H1 (cell line): ENCODE results near the gene BRMS1. TPM values are rescaled to one million over a fixed set of nuclear protein-coding genes. Genes with fewer than 3 reads are reported as not detected.
A peak's percentile ranks its signal among the peaks of the same experiment; 100 is the strongest.

Source experiments
- CTCF ChIA-PET: fragments of 300-600 bp; sonication (Branson Sonifier 250); formaldehyde crosslinking; loops from one replicate; lab custom pipeline; 2021; ENCODE audit not compliant: partially characterized antibody; lab: Charles Lee
- POLR2A ChIA-PET: fragments of 300-600 bp; sonication (Branson Sonifier 250); formaldehyde crosslinking; loops from one replicate; lab custom pipeline; 2021; ENCODE audit warnings: inconsistent platforms; ENCODE audit not compliant: partially characterized antibody; lab: Charles Lee
- DNase-seq, 2 experiments: peaks; one replicate each; pipeline versions ENCODE4 v3.0.0 to v3.0.0-alpha.2; 2010 to 2022; ENCODE audit warnings: low spot score in 2 of 2, low read depth in 1 of 2, mixed read lengths in 1 of 2
- FAIRE-seq: peaks from 2 replicates; lab custom pipeline; 2011; peaks lifted over from hg19 to GRCh38; lab: Jason Lieb, UNC
- H2AFZ ChIP-seq: 2 replicates; pipeline ENCODE4 v1.8.1; 2012; ENCODE audit warnings: low read length, inconsistent platforms
- H2AK5ac ChIP-seq: 2 replicates; pipeline ENCODE4 v1.6.1; 2013; ENCODE audit warnings: low read depth, low read length
- H2BK120ac ChIP-seq: replicated peaks from 2 replicates; pipeline ENCODE3; 2013; ENCODE audit warnings: low read depth, low read length, inconsistent platforms
- H2BK12ac ChIP-seq: 2 replicates; pipeline ENCODE4 v1.6.1; 2013; ENCODE audit warnings: low read depth, low read length
- H2BK15ac ChIP-seq: 2 replicates; pipeline ENCODE4 v1.6.1; 2013; ENCODE audit warnings: low read length
- H2BK20ac ChIP-seq: 2 replicates; pipeline ENCODE4 v1.6.1; 2013; ENCODE audit warnings: low read length
- H2BK5ac ChIP-seq: 2 replicates; pipeline ENCODE4 v1.6.1; 2013; ENCODE audit warnings: low read depth, low read length
- H3K14ac ChIP-seq: 2 replicates; pipeline ENCODE4 v1.6.1; 2013; ENCODE audit warnings: inconsistent platforms; ENCODE audit not compliant: insufficient read length
- H3K18ac ChIP-seq: 2 replicates; pipeline ENCODE4 v1.6.1; 2013; ENCODE audit warnings: low read length; ENCODE audit errors: extremely low read depth
- H3K23ac ChIP-seq: 2 replicates; pipeline ENCODE4 v1.6.1; 2013; ENCODE audit warnings: inconsistent platforms; ENCODE audit not compliant: insufficient read length
- H3K23me2 ChIP-seq: 2 replicates; pipeline ENCODE4 v1.6.1; 2013; ENCODE audit warnings: low read depth, low read length
- H3K27ac ChIP-seq: 2 replicates; pipeline ENCODE4 v1.6.1; 2011; ENCODE audit warnings: low read depth, low read length, inconsistent platforms
- H3K27me3 ChIP-seq, 4 experiments: replicated peaks in 1 of 4; 1 replicate in 1 of 4; 2 replicates in 3 of 4; pipeline versions ENCODE4 v1.6.1 to v1.8.1; 2011 to 2013; ENCODE audit warnings: low read length in 3 of 4, mild to moderate bottlenecking in 3 of 4, inconsistent platforms in 2 of 4, mixed read lengths in 2 of 4, moderate library complexity in 1 of 4; ENCODE audit not compliant: control insufficient read depth in 3 of 4, insufficient read depth in 3 of 4; ENCODE audit errors: extremely low read depth in 1 of 4
- H3K36me3 ChIP-seq, 4 experiments: 2 replicates each; pipeline versions ENCODE4 v1.6.1 to v1.8.1; 2011 to 2013; ENCODE audit warnings: mild to moderate bottlenecking in 4 of 4, low read length in 3 of 4, moderate library complexity in 2 of 4, control low read depth in 1 of 4, inconsistent platforms in 1 of 4; ENCODE audit not compliant: insufficient read depth in 4 of 4, control insufficient read depth in 2 of 4
- H3K4ac ChIP-seq: replicated peaks from 2 replicates; pipeline ENCODE3; 2013; ENCODE audit warnings: low read length, low read depth, mixed read lengths, inconsistent platforms; ENCODE audit not compliant: insufficient read length
- H3K4me1 ChIP-seq, 4 experiments: replicated peaks in 1 of 4; 1 replicate in 1 of 4; 2 replicates in 3 of 4; pipeline versions ENCODE4 v1.6.1 to v1.8.1; 2011 to 2013; ENCODE audit warnings: low read length in 3 of 4, inconsistent platforms in 2 of 4, mixed read lengths in 1 of 4; ENCODE audit not compliant: insufficient read depth in 4 of 4, control insufficient read depth in 3 of 4
- H3K4me2 ChIP-seq, 2 experiments: 2 replicates each; pipeline versions ENCODE4 v1.6.1 to v1.8.1; 2011 to 2013; ENCODE audit warnings: low read depth in 2 of 2, low read length in 2 of 2, control low read depth in 1 of 2, inconsistent platforms in 1 of 2, mild to moderate bottlenecking in 1 of 2; ENCODE audit not compliant: insufficient read depth in 1 of 2
- H3K4me3 ChIP-seq, 4 experiments: fragments of 200-600, 300-600 bp in 1 of 4; sonication (generic), shearing (Covaris generic), sonication (Bioruptor Twin) in 1 of 4; 2 replicates each; pipeline versions ENCODE4 v1.5.1 to v1.8.1; 2011 to 2016; ENCODE audit warnings: low read length in 4 of 4, low read depth in 3 of 4, control low read depth in 2 of 4, inconsistent platforms in 2 of 4, mild to moderate bottlenecking in 2 of 4, mixed read lengths in 1 of 4, moderate library complexity in 1 of 4; ENCODE audit not compliant: insufficient read depth in 2 of 4; ENCODE audit errors: extremely low read depth in 1 of 4
- H3K56ac ChIP-seq: replicated peaks from 2 replicates; pipeline ENCODE3; 2013; ENCODE audit warnings: low read depth, mild to moderate bottlenecking, mixed read lengths, low read length, inconsistent platforms; ENCODE audit not compliant: insufficient read length
- H3K79me1 ChIP-seq: 2 replicates; pipeline ENCODE4 v1.6.1; 2013; ENCODE audit warnings: low read depth, low read length, control low read depth
- H3K79me2 ChIP-seq, 2 experiments: 2 replicates each; pipeline versions ENCODE4 v1.6.1 to v1.8.1; 2012 to 2013; ENCODE audit warnings: low read length in 2 of 2, mild to moderate bottlenecking in 2 of 2, inconsistent platforms in 1 of 2; ENCODE audit not compliant: insufficient read depth in 2 of 2, control insufficient read depth in 1 of 2
- H3K9ac ChIP-seq, 4 experiments: replicated peaks in 1 of 4; 1 replicate in 1 of 4; 2 replicates in 3 of 4; pipeline versions ENCODE4 v1.6.1 to v1.8.1; 2011 to 2013; ENCODE audit warnings: low read depth in 3 of 4, low read length in 3 of 4, control low read depth in 2 of 4, mild to moderate bottlenecking in 2 of 4, moderate library complexity in 2 of 4, inconsistent platforms in 1 of 4; ENCODE audit errors: extremely low read depth in 1 of 4
- H3K9me3 ChIP-seq, 2 experiments: 2 replicates each; pipeline versions ENCODE4 v1.6.1 to v1.8.1; 2012 to 2013; ENCODE audit warnings: mild to moderate bottlenecking in 2 of 2, moderate library complexity in 2 of 2, control low read depth in 1 of 2, inconsistent platforms in 1 of 2, low read depth in 1 of 2, low read length in 1 of 2, mixed read lengths in 1 of 2; ENCODE audit not compliant: insufficient read depth in 2 of 2
- H4K20me1 ChIP-seq, 2 experiments: replicated peaks in 1 of 2; 2 replicates each; pipeline versions ENCODE3 to v1.8.1; 2011 to 2013; ENCODE audit warnings: inconsistent platforms in 2 of 2, low read length in 2 of 2, mild to moderate bottlenecking in 1 of 2; ENCODE audit not compliant: insufficient read depth in 2 of 2, control insufficient read depth in 1 of 2
- H4K5ac ChIP-seq: 2 replicates; pipeline ENCODE4 v1.6.1; 2013; ENCODE audit warnings: low read length, low read depth, mixed read lengths, inconsistent platforms; ENCODE audit not compliant: insufficient read length
- H4K8ac ChIP-seq: 2 replicates; pipeline ENCODE4 v1.8.0; 2013; ENCODE audit warnings: mild to moderate bottlenecking, moderate library complexity, low read length, inconsistent platforms; ENCODE audit not compliant: insufficient read depth; ENCODE audit errors: extremely low read depth
- H4K91ac ChIP-seq: replicated peaks from 2 replicates; pipeline ENCODE3; 2013; ENCODE audit warnings: low read length, mixed read lengths, inconsistent platforms; ENCODE audit not compliant: insufficient read length
- NRF1 ChIP-seq: IDR thresholded peaks from 2 replicates; pipeline ENCODE4 v1.6.1; 2011; ENCODE audit warnings: mild to moderate bottlenecking, low read depth, low read length, improper control_type of control experiment
- POLR2AphosphoS5 ChIP-seq: IDR thresholded peaks from 2 replicates; pipeline ENCODE4 v1.6.1; 2011; ENCODE audit warnings: low read depth, low read length
- SIN3A ChIP-seq, 2 experiments: IDR thresholded peaks in 1 of 2; conservative IDR thresholded peaks in 1 of 2; 2 replicates each; pipeline ENCODE4 v1.6.1; 2011 to 2012; ENCODE audit warnings: low read length in 2 of 2, improper control_type of control experiment in 1 of 2, low read depth in 1 of 2, mild to moderate bottlenecking in 1 of 2
- SIX5 ChIP-seq: IDR thresholded peaks from 2 replicates; pipeline ENCODE4 v1.6.1; 2011; ENCODE audit warnings: mild to moderate bottlenecking, low read depth, low read length
- SP1 ChIP-seq: IDR thresholded peaks from 2 replicates; pipeline ENCODE4 v1.6.1; 2011; ENCODE audit warnings: low read depth, low read length
- SP4 ChIP-seq: IDR thresholded peaks from 2 replicates; pipeline ENCODE4 v1.6.1; 2012; ENCODE audit warnings: low read length, inconsistent platforms
- SRF ChIP-seq: IDR thresholded peaks from 2 replicates; pipeline ENCODE4 v1.6.1; 2011; ENCODE audit warnings: mild to moderate bottlenecking, low read depth, low read length, moderate library complexity
- TAF7 ChIP-seq: optimal IDR thresholded peaks from 2 replicates; pipeline ENCODE3; 2011; ENCODE audit warnings: low read depth, mild to moderate bottlenecking, inconsistent platforms, low read length, moderate library complexity, borderline replicate concordance
- TCF12 ChIP-seq: IDR thresholded peaks from 2 replicates; pipeline ENCODE4 v1.6.1; 2011; ENCODE audit warnings: low read depth, mild to moderate bottlenecking, low read length
- WGBS, 2 experiments: shearing (Covaris generic) in 1 of 2; methylation state at CpG; one replicate each; pipeline versions ENCODE4 v1.1.6 to v1.1.7; 2013 to 2015; ENCODE audit warnings: low lambda C conversion rate in 2 of 2, mixed read lengths in 2 of 2, inconsistent platforms in 1 of 2, low coverage in 1 of 2, missing lambda C conversion rate in 1 of 2; ENCODE audit not compliant: insufficient replicate concordance in 2 of 2, insufficient coverage in 1 of 2, insufficient read length in 1 of 2; ENCODE audit errors: extremely low coverage in 1 of 2, missing lambda C conversion rate in 1 of 2; 5-methylcytosine and 5-hydroxymethylcytosine counted together
- polyA plus RNA-seq, 7 experiments: library from polyadenylated mRNA; depleted of rRNA in 3 of 7; stranded (reverse) in 5 of 7; unstranded in 2 of 7; fragments of >200 nt in 5 of 7; fragments of 200-250 nt in 2 of 7; gene quantifications; 1 replicate in 5 of 7; 2 replicates in 1 of 7; 4 replicates in 1 of 7; pipeline versions ENCODE4 v1.2.1 to v1.2.3, GENCODE V29; 2011 to 2013; ENCODE audit warnings: missing spikeins in 2 of 7, mixed read lengths in 2 of 7
- total RNA-seq: library from RNA; stranded (reverse); fragmentation: NEBNext Ultra II Directional; extraction: Animal tissue kit (Norgen Biotek cat#: 25700); gene quantifications from 2 replicates; pipeline ENCODE4 v1.2.1, GENCODE V29; 2021
- TF ChIP-seq, protein P1 (sequence below): IDR thresholded peaks from 2 replicates; pipeline ENCODE4 v1.6.1; 2011; ENCODE audit warnings: low read depth, mild to moderate bottlenecking, low read length; ENCODE audit not compliant: insufficient read depth

BRMS1 gene
- total and polyA plus RNA-seq, 2 of the 8 experiments (the other 6 are each of a cell fraction or from before 2014, with no cell fraction given) = 39.2 to 46.1 TPM

DNA sequence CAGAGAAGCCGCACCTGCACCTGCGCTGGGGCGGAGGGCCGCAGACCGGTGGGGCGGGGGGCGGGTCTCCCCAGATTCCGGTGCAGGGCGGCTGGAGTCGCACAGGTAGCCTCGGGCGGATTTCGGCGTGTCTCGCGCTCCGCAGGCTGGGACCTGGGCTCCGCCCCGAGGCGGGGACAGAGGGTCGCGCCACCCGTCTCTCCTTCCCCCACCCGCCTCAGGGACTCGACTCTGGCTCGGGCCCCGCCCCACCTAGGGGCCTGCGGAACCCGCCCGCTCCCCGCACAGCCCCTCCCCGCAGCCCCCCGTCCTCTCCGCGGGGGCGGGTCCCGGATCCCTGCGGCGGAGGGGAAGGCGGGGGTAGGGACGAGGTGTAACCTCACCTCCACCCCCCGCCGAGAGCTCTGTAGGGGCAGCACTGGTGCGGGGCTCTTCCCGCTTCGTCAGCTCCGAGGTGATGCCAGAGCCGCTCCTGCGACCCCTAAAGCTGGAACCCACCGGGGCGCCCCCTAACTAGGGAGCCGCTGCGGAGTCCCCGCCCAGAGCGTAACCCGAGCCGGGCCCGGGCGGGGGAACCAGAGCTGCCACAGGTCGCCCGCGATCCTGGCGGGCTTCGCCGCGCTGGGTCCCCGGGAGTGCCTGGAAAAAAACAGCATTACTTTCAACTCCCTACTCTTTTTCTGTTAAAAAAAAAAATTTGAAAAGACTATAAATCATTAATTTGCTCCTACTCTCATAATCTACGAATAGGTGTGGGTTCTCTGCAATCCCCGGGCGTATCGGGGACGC is 26.9 kb upstream of the BRMS1 start, which contains the start of gene SLC29A2:
TSS of gene SLC29A2 (minus strand) at position 134 of the 789 bp plus-strand sequence. CDS start 169 bp downstream, outside the sequence.
- peak within 1 kb of the TSS; percentile 98 for H3K56ac ChIP-seq
- peak within 1 kb of the TSS; percentile 98 for H2BK5ac ChIP-seq
- H3K9ac ChIP-seq = peak within 1 kb of the TSS; percentile 83 to 89 (median 85)
- peak within 1 kb of the TSS; percentile 98 for H4K91ac ChIP-seq
- H3K79me2 ChIP-seq = peaks cover 0 to 16% of the 10 kb centered on the region in 2 experiments; a peak in 2 of 4 replicates
- peak within 1 kb of the TSS; percentile 90; the same call in 1 of the 2 replicates for H2BK12ac ChIP-seq
- no peak for FAIRE-seq
- peak within 1 kb of the TSS; percentile 95 for H4K8ac ChIP-seq
- H2AK5ac ChIP-seq = peak within 1 kb of the TSS; percentile 95; the same call in 1 of the 2 replicates
- peaks cover 0 to 8% (median 7%) of the 10 kb centered on the region in 4 experiments; a peak in 6 of 7 replicates for H3K4me1 ChIP-seq
- peak within 1 kb of the TSS; percentile 99 for H3K4ac ChIP-seq
- H2BK120ac ChIP-seq = peak within 1 kb of the TSS; percentile 96
- peak; percentile 92 to 94 for DNase-seq
- H3K23ac ChIP-seq = no peak within 1 kb of the TSS
- H4K20me1 ChIP-seq = peaks cover 9 to 29% of the 10 kb centered on the region in 2 experiments
- H3K18ac ChIP-seq = peak within 1 kb of the TSS; percentile 90
- H3K23me2 ChIP-seq = peaks cover 7% of the 10 kb centered on the region; the same call in 1 of the 2 replicates
- no peaks in the 10 kb centered on the region for H3K9me3 ChIP-seq
- H3K27me3 ChIP-seq = no peaks in the 10 kb centered on the region
- peaks cover 10 to 31% (median 26%) of the 10 kb centered on the region in 4 experiments for H3K36me3 ChIP-seq
- H3K79me1 ChIP-seq = peaks cover 9% of the 10 kb centered on the region; the same call in 1 of the 2 replicates
- peak within 1 kb of the TSS; percentile 71; the same call in 1 of the 2 replicates for H2AFZ ChIP-seq
- ChIA-PET POLR2A (interaction anchor here (0.7 to 28.0 kb wide), 11 partner anchors 13 to 369 kb away, joined by 3 to 487 read pairs (median 5); partner anchors contain the start of genes B4GAT1, BANF1, BRMS1 and MRPL11), CTCF (interaction anchor here (0.8 to 7.1 kb wide), 7 partner anchors 11 to 104 kb away, joined by 3 to 51 read pairs (median 5); no protein-coding TSS in a partner anchor)
- peak within 1 kb of the TSS; percentile 88; the same call in 1 of the 2 replicates for H2BK15ac ChIP-seq
- H2BK20ac ChIP-seq = peak within 1 kb of the TSS; percentile 90; the same call in 1 of the 2 replicates
- H3K4me2 ChIP-seq = peak within 1 kb of the TSS; percentile 76 to 86
- H3K4me3 ChIP-seq = peak within 1 kb of the TSS; percentile 77 to 93 (median 82)
- 1% methylated on average over 17 of the region's 72 CpGs; no CpG with 5 or more reads in 1 of the 2 experiments for WGBS, 2 experiments
- H3K27ac ChIP-seq = peak within 1 kb of the TSS; percentile 86
- no peak within 1 kb of the TSS for H3K14ac ChIP-seq
- H4K5ac ChIP-seq = peak within 1 kb of the TSS; percentile 63
- 0 out of 4 replicates have a peak, but pooled peaks of 1 of the 2 experiments have one; percentile 12 for TF ChIP-seq SIN3A (conservative IDR thresholded peaks at IDR 0.05 in 1 of 2, IDR thresholded peaks at IDR 0.05 in 1 of 2; ENCODE audit: low read depth in 1 of 2, low read length in 2 of 2)
- TF ChIP-seq SIX5 = no peak
- no peak for TF ChIP-seq TCF12
- peak; percentile 40; the same call in 1 of the 2 replicates for TF ChIP-seq SP1
- TF ChIP-seq TAF7 = peak; percentile 49
- no peak for TF ChIP-seq POLR2AphosphoS5
- TF ChIP-seq NRF1 = no peak
- TF ChIP-seq, protein P1, sequence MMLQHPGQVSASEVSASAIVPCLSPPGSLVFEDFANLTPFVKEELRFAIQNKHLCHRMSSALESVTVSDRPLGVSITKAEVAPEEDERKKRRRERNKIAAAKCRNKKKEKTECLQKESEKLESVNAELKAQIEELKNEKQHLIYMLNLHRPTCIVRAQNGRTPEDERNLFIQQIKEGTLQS = no peak
- no peak for TF ChIP-seq SRF
- TF ChIP-seq SP4 = peak; percentile 57; the same call in 1 of the 2 replicates
